ENCODE results near the gene ALDOA.

DNA sequence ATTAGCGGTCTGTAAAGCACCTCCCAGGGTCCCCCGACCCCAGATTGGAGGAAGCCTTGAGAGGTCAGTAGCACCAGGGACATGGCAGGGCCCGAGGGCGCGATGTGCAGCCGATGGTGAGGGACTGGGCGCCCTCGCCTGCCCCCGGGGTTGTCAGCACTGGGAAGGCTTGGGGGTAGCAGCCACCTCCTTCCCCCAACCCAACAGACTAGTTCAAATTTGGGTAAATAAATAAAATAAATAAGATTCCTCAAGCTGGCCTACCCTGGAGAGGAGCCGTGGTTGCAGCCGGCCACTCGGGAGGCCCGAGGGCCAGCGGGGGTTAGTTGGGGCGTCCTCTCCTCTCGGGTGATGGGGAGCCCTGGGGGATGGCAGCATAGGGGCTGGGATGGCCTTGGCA lies 41.1 kb upstream of the ALDOA start:
- TF ChIP-seq ZNF274 (IDR thresholded peaks at IDR 0.05; ENCODE audit: low read depth, low read length) (no peak), YY1 (IDR thresholded peaks at IDR 0.05; ENCODE audit: insufficient read depth, insufficient read length) (no peak), SUZ12 (IDR thresholded peaks at IDR 0.05; ENCODE audit: extremely low read depth, insufficient read depth, insufficient read length) (no peak)
